ENCODE results near the gene CLINT1. TPM values are rescaled to one million over a fixed set of nuclear protein-coding genes. Genes with fewer than 3 reads are reported as not detected.

CLINT1 gene
- total RNA-seq, 1 donor from 2014 or later = 148 TPM

DNA sequence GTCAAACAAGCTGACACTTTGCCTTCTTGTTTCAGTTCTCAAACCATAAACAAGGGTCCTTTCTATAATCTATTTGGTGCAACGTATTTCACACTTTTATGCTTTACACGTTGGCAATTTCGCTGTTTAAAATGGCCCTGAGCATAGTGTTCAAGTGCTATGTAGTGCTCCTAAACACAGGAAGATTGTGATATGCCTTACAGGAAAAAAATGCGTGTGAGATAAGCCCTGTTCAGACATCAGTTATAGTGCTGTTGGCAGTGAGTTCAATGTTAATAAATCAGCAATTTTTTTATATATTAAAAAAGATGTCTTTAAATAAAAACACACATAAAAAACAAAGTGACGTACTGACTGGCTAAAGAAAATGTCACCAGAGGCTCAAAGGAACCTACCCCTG lies 23.9 kb downstream of the CLINT1 start:
- H3K36me3 ChIP-seq (ENCODE audit: control insufficient read depth, insufficient read depth, low read length) = no peaks in the 10 kb centered on the region
- no peak for DNase-seq (ENCODE audit: low read depth)
- TF ChIP-seq CTCF (IDR thresholded peaks at IDR 0.05; ENCODE audit: insufficient read depth, low read length, severe bottlenecking) = no peak
- H3K4me3 ChIP-seq (ENCODE audit: low read depth, low read length) = no peak overlapping the region
- FAIRE-seq = no peak
- H3K27me3 ChIP-seq (ENCODE audit: control insufficient read depth, insufficient read depth, low read length) = no peaks in the 10 kb centered on the region

GRCh38 chr5:157828944-157829639 lies 29.9 kb downstream of the CLINT1 start:
- no peak for FAIRE-seq
- DNase-seq (ENCODE audit: low read depth) = peak; percentile 10

DNA sequence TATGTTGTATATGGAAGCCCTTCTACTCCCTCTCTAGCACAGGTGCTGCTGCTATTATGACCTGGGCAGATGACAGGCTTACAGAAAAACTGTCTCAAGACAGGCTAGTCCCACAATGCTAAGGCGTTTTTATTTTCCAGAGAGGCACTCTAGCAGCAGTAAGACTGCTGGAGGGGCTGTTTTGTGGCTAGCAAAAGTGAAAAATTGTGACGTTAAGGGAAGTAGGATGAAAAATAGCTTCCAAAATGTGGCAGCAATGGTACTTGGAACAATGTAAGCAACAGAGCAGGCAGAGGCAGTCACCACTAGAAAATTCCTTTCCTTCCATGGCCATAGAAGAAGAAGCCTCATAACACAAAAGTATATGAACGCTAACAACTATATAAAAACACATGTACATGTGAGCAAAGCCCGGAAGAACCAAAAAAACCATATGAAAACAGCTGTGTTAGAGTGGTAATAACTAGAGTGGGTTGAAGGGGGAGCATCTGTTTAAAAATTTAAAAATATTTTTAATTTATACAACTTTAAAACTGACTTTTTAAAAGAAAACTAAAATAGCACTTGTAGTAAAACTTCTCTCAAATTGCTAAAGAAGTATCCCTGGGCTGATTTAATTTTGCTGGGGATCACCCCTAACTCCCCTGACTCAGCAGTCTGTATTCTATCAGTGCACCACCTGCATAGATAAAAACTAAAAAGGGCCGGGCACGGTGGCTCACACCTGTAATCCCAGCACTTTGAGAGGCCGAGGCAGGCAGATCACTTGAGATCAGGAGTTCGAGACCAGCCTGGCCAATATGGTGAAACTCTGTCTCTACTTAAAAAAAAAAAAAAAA lies 30.6 kb downstream of the CLINT1 start:
- TF ChIP-seq CTCF (IDR thresholded peaks at IDR 0.05; ENCODE audit: insufficient read depth, low read length, severe bottlenecking) = no peak
- Histone ChIP-seq H3K27me3 (ENCODE audit: control insufficient read depth, insufficient read depth, low read length) (no peaks in the 10 kb centered on the region), H3K36me3 (ENCODE audit: control insufficient read depth, insufficient read depth, low read length) (no peaks in the 10 kb centered on the region), H3K4me3 (ENCODE audit: low read depth, low read length) (no peak overlapping the region)
- no peak for FAIRE-seq
- no peak for DNase-seq (ENCODE audit: low read depth)

More at GRCh38 chr5:157828944-157829639, 29.9 kb downstream of the CLINT1 start:
- H3K27me3 ChIP-seq (ENCODE audit: control insufficient read depth, insufficient read depth, low read length) = no peaks in the 10 kb centered on the region
- TF ChIP-seq CTCF (IDR thresholded peaks at IDR 0.05; ENCODE audit: insufficient read depth, low read length, severe bottlenecking) = peak; percentile 42
- H3K36me3 ChIP-seq (ENCODE audit: control insufficient read depth, insufficient read depth, low read length) = no peaks in the 10 kb centered on the region
- no peak overlapping the region for H3K4me3 ChIP-seq (ENCODE audit: low read depth, low read length)

- no peaks in the 10 kb centered on the region for H3K36me3 ChIP-seq (ENCODE audit: control insufficient read depth, insufficient read depth, low read length)
- H3K27me3 ChIP-seq (ENCODE audit: control insufficient read depth, insufficient read depth, low read length) = no peaks in the 10 kb centered on the region
- DNase-seq (ENCODE audit: low read depth) (no peak), FAIRE-seq (no peak)
- TF ChIP-seq CTCF (IDR thresholded peaks at IDR 0.05; ENCODE audit: insufficient read depth, low read length, severe bottlenecking) = no peak
- H3K4me3 ChIP-seq (ENCODE audit: low read depth, low read length) = no peak overlapping the region
Observed at GRCh38 chr5:157827423-157827822, 31.5 kb downstream of the CLINT1 start.

GRCh38 chr5:157823655-157824054 lies 35.3 kb downstream of the CLINT1 start:
- no peak for TF ChIP-seq CTCF (IDR thresholded peaks at IDR 0.05; ENCODE audit: insufficient read depth, low read length, severe bottlenecking)
- no peak overlapping the region for H3K4me3 ChIP-seq (ENCODE audit: low read depth, low read length)
- FAIRE-seq (no peak), DNase-seq (ENCODE audit: low read depth) (no peak)
- no peaks in the 10 kb centered on the region for H3K27me3 ChIP-seq (ENCODE audit: control insufficient read depth, insufficient read depth, low read length)
- peaks cover 2% of the 10 kb centered on the region for H3K36me3 ChIP-seq (ENCODE audit: control insufficient read depth, insufficient read depth, low read length)
